GM18861 (cell line): ENCODE results near the gene DIMT1.

Source experiments
- ATAC-seq: cut with Tn5 transposase; IDR thresholded peaks from one replicate; pipeline ENCODE4 v1.9.1; 2021; ENCODE audit not compliant: unreplicated experiment

DIMT1 gene

GRCh38 chr5:62371409-62371808 is 32.3 kb downstream of the DIMT1 start:
- no peak for ATAC-seq

- no peak for ATAC-seq
Measured at GRCh38 chr5:62369039-62369438, 34.7 kb downstream of the DIMT1 start.

GRCh38 chr5:62362701-62363100 is 41.0 kb downstream of the DIMT1 start:
- ATAC-seq, result no peak

GRCh38 chr5:62354028-62354874 is 49.5 kb downstream of the DIMT1 start:
- ATAC-seq, result peak; percentile 87

GRCh38 chr5:62348723-62349481 is 54.8 kb downstream of the DIMT1 start:
- no peak for ATAC-seq

- no peak for ATAC-seq
Measured at GRCh38 chr5:62347928-62348327, 55.8 kb downstream of the DIMT1 start.

- no peak for ATAC-seq
Measured at GRCh38 chr5:62346748-62347147, 57.0 kb downstream of the DIMT1 start.

- no peak for ATAC-seq
Measured at GRCh38 chr5:62343428-62343827, 60.3 kb downstream of the DIMT1 start.

GRCh38 chr5:62342476-62342837 is 61.2 kb downstream of the DIMT1 start:
- no peak for ATAC-seq

- ATAC-seq, result no peak
Measured at GRCh38 chr5:62341783-62342475, 61.8 kb downstream of the DIMT1 start.

GRCh38 chr5:62340979-62341378 is 62.7 kb downstream of the DIMT1 start:
- no peak for ATAC-seq

GRCh38 chr5:62340392-62340791 is 63.3 kb downstream of the DIMT1 start:
- no peak for ATAC-seq
